GM18520 (cell line): ENCODE results near the gene NAA38.
A peak's percentile ranks its signal among the peaks of the same experiment; 100 is the strongest.

Experiments
- ATAC-seq: cut with Tn5 transposase; IDR thresholded peaks from one replicate; pipeline ENCODE4 v1.9.1; 2021; ENCODE audit not compliant: unreplicated experiment

NAA38 gene

GRCh38 chr17:7856811-7857712 is at the start of gene NAA38:
TSS of gene NAA38 (minus strand) at chr17:7857559. CDS start at chr17:7857463, 96 bp downstream.
- ATAC-seq, result peak; percentile 65

GRCh38 chr17:7903154-7904103 is 46.1 kb upstream of the NAA38 start:
- ATAC-seq, result no peak

- ATAC-seq, result no peak
Measured at GRCh38 chr17:7897773-7898172, 40.4 kb upstream of the NAA38 start.

- no peak for ATAC-seq
Measured at GRCh38 chr17:7897090-7897489, 39.7 kb upstream of the NAA38 start.

- no peak for ATAC-seq
Measured at GRCh38 chr17:7894866-7895265, 37.5 kb upstream of the NAA38 start.

- no peak for ATAC-seq
Measured at GRCh38 chr17:7894226-7894625, 36.9 kb upstream of the NAA38 start.

GRCh38 chr17:7893187-7893880 is 36.0 kb upstream of the NAA38 start:
- no peak for ATAC-seq

GRCh38 chr17:7889166-7889955 is 32.0 kb upstream of the NAA38 start:
- ATAC-seq, result no peak

- no peak for ATAC-seq
Measured at GRCh38 chr17:7888184-7888920, 31.0 kb upstream of the NAA38 start, which contains the start of gene CHD3. TSS of gene CHD3 (plus strand) at chr17:7888789. CDS start at chr17:7889001, 212 bp downstream.

- ATAC-seq, result peak; percentile 31
Measured at GRCh38 chr17:7887482-7888183, 30.3 kb upstream of the NAA38 start.

- ATAC-seq, result no peak
Measured at GRCh38 chr17:7887038-7887481, 29.7 kb upstream of the NAA38 start.

GRCh38 chr17:7886227-7887037 is 29.1 kb upstream of the NAA38 start:
- no peak for ATAC-seq

GRCh38 chr17:7885367-7886226 is 28.2 kb upstream of the NAA38 start:
- no peak for ATAC-seq

GRCh38 chr17:7884581-7885366 is 27.4 kb upstream of the NAA38 start:
- ATAC-seq, result no peak

- no peak for ATAC-seq
Measured at GRCh38 chr17:7883781-7884386, 26.5 kb upstream of the NAA38 start.

GRCh38 chr17:7882629-7883028 is 25.3 kb upstream of the NAA38 start:
- ATAC-seq, result no peak
